Measurements from ENCODE around the gene GADD45B. TPM values are rescaled to one million over a fixed set of nuclear protein-coding genes. Genes with fewer than 3 reads are reported as not detected.
A peak's percentile ranks its signal among the peaks of the same experiment; 100 is the strongest.

Gene GADD45B
- total and polyA plus RNA-seq, 10 of the 15 experiments (the other 5 are each of a cell fraction or from before 2014, with no cell fraction given) = 2.4 to 180 (median 91.1) TPM

GRCh38 chr19:2477732-2478191, 1.8 kb downstream of the GADD45B start (continued):
- TF ChIP-seq, protein P1, sequence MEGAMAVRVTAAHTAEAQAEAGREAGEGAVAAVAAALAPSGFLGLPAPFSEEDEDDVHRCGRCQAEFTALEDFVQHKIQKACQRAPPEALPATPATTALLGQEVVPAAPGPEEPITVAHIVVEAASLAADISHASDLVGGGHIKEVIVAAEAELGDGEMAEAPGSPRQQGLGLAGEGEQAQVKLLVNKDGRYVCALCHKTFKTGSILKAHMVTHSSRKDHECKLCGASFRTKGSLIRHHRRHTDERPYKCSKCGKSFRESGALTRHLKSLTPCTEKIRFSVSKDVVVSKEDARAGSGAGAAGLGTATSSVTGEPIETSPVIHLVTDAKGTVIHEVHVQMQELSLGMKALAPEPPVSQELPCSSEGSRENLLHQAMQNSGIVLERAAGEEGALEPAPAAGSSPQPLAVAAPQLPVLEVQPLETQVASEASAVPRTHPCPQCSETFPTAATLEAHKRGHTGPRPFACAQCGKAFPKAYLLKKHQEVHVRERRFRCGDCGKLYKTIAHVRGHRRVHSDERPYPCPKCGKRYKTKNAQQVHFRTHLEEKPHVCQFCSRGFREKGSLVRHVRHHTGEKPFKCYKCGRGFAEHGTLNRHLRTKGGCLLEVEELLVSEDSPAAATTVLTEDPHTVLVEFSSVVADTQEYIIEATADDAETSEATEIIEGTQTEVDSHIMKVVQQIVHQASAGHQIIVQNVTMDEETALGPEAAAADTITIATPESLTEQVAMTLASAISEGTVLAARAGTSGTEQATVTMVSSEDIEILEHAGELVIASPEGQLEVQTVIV (IDR thresholded peaks at IDR 0.05; ENCODE audit: borderline replicate concordance, partially characterized antibody) = no peak
- TF ChIP-seq PKNOX1 (IDR thresholded peaks at IDR 0.05) = no peak; the same call in 1 of the 2 replicates
- no peak for TF ChIP-seq CBX3 (IDR thresholded peaks at IDR 0.05; ENCODE audit: borderline replicate concordance, low read depth)
- TF ChIP-seq BCL3 (IDR thresholded peaks at IDR 0.05; ENCODE audit: borderline replicate concordance, insufficient read depth, low read depth, low read length, poor library complexity, severe bottlenecking) = no peak
- TF ChIP-seq, protein P2, sequence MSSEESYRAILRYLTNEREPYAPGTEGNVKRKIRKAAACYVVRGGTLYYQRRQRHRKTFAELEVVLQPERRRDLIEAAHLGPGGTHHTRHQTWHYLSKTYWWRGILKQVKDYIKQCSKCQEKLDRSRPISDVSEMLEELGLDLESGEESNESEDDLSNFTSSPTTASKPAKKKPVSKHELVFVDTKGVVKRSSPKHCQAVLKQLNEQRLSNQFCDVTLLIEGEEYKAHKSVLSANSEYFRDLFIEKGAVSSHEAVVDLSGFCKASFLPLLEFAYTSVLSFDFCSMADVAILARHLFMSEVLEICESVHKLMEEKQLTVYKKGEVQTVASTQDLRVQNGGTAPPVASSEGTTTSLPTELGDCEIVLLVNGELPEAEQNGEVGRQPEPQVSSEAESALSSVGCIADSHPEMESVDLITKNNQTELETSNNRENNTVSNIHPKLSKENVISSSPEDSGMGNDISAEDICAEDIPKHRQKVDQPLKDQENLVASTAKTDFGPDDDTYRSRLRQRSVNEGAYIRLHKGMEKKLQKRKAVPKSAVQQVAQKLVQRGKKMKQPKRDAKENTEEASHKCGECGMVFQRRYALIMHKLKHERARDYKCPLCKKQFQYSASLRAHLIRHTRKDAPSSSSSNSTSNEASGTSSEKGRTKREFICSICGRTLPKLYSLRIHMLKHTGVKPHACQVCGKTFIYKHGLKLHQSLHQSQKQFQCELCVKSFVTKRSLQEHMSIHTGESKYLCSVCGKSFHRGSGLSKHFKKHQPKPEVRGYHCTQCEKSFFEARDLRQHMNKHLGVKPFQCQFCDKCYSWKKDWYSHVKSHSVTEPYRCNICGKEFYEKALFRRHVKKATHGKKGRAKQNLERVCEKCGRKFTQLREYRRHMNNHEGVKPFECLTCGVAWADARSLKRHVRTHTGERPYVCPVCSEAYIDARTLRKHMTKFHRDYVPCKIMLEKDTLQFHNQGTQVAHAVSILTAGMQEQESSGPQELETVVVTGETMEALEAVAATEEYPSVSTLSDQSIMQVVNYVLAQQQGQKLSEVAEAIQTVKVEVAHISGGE (CRISPR knock-in tag; IDR thresholded peaks at IDR 0.05) = no peak
- TF ChIP-seq, protein P3, sequence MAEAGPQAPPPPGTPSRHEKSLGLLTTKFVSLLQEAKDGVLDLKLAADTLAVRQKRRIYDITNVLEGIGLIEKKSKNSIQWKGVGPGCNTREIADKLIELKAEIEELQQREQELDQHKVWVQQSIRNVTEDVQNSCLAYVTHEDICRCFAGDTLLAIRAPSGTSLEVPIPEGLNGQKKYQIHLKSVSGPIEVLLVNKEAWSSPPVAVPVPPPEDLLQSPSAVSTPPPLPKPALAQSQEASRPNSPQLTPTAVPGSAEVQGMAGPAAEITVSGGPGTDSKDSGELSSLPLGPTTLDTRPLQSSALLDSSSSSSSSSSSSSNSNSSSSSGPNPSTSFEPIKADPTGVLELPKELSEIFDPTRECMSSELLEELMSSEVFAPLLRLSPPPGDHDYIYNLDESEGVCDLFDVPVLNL (IDR thresholded peaks at IDR 0.05; ENCODE audit: low read depth, low read length) = no peak
- no peak for TF ChIP-seq RAD21 (IDR thresholded peaks at IDR 0.05; ENCODE audit: insufficient read depth, low read depth, low read length)
- TF ChIP-seq RUNX3 (IDR thresholded peaks at IDR 0.05; ENCODE audit: low read length) = peak; percentile 3; the same call in 1 of the 2 replicates
- TF ChIP-seq ETV6 (conservative IDR thresholded peaks at IDR 0.05 in 1 of 2, IDR thresholded peaks at IDR 0.05 in 1 of 2; ENCODE audit: borderline replicate concordance in 1 of 2, low read depth in 1 of 2) = no peak
- TF ChIP-seq, protein P4, sequence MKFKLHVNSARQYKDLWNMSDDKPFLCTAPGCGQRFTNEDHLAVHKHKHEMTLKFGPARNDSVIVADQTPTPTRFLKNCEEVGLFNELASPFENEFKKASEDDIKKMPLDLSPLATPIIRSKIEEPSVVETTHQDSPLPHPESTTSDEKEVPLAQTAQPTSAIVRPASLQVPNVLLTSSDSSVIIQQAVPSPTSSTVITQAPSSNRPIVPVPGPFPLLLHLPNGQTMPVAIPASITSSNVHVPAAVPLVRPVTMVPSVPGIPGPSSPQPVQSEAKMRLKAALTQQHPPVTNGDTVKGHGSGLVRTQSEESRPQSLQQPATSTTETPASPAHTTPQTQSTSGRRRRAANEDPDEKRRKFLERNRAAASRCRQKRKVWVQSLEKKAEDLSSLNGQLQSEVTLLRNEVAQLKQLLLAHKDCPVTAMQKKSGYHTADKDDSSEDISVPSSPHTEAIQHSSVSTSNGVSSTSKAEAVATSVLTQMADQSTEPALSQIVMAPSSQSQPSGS (IDR thresholded peaks at IDR 0.05; ENCODE audit: low read length) = no peak
- TF ChIP-seq CEBPZ (IDR thresholded peaks at IDR 0.05; ENCODE audit: low read depth, low read length) = no peak
- no peak for TF ChIP-seq TCF3 (IDR thresholded peaks at IDR 0.05; ENCODE audit: borderline replicate concordance, insufficient read depth, low read depth, low read length)
- TF ChIP-seq MEF2B (IDR thresholded peaks at IDR 0.05; ENCODE audit: partially characterized antibody, poor library complexity, severe bottlenecking) = no peak
